GM19193 (cell line): ENCODE measurements around the gene NQO1.

Experiments
- POLR2A ChIP-seq: IDR thresholded peaks from 4 replicates; pipeline ENCODE4 v1.6.1; 2011; ENCODE audit not compliant: insufficient read depth, insufficient read length; ENCODE audit errors: extremely low read depth

Gene NQO1

DNA sequence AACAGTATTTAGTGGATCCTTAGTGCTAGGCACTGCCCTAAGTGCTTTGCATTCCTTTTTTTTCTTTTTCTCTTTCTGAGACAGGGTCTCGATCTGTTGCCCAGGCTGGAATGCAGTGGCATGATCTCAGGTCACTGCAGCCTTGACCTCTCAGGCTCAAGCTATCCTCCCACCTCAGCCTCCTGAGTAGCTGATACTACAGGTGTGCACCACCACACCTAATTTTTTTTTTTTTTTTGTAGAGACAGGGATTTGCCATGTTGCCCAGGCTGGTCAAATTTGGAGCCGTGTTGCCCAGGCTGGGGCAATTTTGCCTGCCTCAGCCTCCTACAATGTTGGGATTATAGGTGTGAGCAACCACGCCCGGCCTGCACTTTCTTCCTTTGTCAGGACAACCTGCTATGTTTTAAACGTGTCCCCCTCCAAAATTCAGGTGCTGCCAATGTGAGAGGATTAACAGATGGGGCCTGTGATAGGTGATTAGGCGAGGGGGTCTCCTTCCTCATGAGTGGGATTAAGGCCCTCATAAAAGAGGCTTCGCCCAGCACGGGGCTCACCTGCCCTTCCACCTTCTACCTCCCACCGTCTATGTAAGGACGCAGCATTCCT is 5.4 kb downstream of the NQO1 start:
- TF ChIP-seq POLR2A = no peak

DNA sequence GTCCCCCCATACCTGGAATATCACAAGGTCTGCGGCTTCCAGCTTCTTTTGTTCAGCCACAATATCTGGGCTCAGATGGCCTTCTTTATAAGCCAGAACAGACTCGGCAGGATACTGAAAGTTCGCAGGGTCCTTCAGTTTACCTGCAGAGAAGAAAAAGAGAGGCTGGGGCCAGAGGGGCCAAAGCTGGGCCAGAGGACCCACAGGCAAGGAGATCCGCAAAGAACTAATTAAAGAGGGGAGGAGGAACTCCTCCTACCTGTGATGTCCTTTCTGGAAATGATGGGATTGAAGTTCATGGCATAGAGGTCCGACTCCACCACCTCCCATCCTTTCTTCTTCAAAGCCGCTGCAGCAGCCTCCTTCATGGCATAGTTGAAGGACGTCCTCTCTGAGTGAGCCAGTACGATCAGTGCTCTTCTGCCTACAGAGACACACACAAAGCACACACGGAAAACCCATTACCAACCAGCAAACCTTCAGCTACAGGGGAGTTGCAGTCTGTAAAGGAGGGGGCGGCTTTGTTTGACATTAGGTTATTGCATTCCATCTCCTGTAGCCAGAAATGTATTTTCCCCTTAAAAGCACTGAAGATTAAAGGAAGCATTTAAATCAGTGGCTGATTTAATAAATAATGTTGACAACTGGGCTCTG is 8.1 kb downstream of the NQO1 start:
- no peak for TF ChIP-seq POLR2A

DNA sequence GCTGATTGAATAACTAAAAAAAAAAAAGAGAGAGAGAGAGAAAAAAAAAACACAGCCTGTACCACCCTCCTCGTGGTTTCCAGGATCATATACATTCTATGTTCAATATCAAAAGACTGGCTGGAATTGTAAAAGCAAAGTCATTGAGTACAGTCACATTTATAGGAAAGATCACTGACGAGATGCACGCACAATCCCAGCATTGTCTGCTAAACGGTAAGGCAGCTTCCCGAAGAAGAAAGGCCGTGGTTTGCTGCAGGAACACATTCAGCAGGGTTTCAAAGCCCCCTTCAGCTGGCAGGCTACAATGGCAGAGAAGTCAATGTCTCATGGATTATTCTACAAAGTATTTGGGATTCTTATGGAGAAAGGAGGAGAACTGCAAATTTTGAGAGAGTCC is 9.3 kb downstream of the NQO1 start:
- no peak for TF ChIP-seq POLR2A

DNA sequence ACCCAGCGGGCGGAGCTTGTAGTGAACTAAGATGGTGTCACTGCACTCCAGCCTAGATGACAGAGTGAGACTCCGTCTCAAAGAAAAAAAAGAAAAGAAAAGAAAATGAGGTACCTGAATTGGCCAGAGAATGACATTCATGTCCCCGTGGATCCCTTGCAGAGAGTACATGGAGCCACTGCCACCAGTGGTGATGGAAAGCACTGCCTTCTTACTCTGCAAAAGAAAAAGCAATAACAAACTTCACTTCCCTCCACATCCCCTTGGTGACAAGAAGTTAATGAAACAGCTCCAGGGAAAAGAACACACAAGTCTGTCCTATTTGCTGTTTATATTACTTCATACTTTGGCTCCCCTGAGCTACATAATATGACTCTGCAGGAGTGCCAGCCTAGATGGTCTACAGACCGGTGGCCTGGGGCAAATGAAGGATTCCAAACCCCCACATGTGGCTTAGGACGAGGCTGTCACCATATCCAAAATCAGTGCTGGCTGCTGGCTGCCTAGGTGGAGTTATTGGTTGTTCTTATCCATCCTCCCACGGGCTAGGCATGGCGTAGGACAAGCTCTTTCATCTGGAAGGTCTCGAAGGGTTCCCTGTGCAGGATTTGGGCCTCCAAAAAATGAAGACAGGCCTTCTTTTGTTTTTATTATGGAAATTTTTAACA is 13.3 kb downstream of the NQO1 start:
- no peak for TF ChIP-seq POLR2A

DNA sequence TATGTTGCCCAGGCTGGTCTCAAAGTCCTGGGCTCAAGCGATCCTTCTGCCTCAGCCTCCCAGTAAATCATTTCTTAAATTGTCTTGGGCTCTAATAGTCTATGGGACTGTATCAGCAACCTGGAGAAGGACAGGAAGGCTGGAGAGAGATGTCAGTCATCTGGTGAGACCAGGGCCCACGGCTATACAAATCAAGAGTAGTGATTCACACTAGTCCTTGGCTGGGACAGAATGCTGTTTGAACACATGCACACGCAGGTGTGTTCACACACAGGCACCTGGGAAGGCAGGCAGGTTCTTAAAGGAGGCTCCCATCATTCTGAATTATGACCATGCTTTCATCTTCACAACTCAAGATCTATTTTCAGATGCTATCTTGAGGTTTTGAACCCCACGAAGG is 14.1 kb downstream of the NQO1 start:
- TF ChIP-seq POLR2A = no peak

DNA sequence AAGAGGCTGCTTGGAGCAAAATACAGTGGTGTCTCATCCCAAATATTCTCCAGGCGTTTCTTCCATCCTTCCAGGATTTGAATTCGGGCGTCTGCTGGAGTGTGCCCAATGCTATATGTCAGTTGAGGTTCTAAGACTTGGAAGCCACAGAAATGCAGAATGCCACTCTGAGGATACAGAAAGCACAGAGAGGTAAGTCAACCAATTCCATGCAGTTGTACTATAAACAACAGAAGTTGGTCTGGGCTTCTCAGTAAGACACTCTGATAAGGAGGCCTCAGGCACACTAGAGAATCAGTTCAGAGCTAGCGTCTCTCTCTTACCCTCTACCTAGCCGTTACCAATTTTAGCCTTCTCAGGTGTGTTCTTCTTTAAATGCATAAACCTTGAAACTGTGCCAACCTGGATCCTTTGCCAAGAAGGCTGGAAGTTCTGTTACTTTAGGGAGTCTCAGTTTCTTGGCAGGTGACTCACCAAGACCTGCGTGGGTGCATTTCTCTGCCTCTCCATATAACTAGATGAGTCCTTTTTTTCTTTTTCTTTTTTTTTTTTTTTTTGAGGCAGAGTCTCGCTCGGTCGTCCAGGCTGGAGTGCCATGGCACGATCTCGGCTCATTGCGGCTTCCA is 15.1 kb downstream of the NQO1 start:
- TF ChIP-seq POLR2A = no peak

DNA sequence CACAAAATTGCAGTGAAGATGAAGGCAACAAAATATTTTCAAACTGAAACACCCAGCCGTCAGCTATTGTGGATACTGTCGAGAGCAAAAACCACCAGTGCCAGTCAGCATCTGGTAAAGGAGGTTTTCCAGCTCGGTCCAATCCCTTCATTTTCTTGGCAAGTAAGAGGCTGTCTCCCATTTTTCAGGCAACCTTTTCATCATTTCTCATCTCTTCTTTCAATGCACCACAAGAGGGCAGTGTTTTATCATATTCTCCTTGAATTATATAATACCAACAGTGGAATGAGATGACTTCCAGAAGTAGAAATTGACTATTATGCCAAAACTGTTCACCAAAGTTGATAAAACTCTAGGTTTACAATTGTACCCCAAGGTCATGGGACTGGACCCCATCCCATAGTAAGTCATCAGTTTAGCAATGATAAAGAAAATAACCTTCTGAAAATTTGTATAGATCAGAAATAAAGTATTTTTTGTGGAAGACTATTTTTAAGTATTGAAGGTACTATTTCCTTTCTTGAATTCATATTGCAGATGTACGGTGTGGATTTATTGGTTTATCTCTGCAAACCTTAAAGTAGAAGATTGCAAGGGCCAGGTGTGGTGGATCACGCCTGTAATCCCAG is 16.8 kb downstream of the NQO1 start:
- TF ChIP-seq POLR2A = no peak

DNA sequence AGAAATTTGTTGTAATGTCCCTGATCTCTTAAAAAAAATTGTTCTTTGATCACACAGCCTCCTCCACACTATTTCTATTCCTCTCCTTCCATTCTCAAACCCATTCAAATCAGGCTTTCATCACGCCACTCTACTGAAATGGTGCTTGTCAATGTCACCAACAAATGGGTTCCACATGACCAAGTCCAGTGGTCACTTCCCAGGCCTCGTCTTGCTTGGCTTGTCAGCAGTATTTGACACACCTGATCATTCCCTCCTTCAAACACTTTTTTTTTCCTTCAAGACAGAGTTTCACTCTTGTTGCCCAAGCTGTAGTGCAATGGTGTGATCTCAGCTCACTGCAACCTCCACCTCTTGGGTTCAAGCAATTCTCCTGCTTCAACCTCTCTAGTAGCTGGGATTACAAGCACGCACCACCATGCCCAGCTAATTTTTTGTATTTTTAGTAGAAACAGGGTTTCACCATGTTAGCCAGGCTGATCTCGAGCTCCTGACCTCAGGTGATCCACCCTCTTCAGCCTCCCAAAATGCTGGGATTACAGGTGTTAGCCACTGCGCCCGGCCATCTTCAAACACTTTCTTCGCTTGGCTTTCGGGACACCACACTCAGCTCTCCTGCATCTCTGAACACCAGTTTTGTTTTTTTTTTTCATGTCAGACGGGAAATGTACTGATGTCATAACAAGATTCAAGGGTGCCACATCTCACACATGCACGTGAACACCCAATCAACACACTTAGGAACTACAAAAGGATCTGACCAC is 18.3 kb downstream of the NQO1 start:
- TF ChIP-seq POLR2A = no peak

DNA sequence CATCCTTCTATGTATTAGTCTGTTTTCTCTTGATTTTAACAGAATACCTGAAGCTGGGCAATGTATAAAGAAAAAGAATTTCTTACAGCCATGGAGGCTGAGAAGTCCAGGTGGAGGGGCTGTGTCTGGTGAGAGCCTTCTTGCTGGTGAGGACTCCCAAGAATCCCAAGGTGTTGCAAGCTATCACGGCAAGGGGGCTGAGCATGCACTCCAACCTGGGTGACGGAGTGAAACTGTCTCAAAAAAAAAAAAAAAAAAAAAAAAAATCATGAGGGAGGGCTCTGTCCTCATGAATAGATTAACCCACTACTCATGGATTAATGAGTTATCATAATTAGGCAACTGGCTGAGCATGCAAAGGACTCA is 19.4 kb downstream of the NQO1 start:
- TF ChIP-seq POLR2A = no peak

DNA sequence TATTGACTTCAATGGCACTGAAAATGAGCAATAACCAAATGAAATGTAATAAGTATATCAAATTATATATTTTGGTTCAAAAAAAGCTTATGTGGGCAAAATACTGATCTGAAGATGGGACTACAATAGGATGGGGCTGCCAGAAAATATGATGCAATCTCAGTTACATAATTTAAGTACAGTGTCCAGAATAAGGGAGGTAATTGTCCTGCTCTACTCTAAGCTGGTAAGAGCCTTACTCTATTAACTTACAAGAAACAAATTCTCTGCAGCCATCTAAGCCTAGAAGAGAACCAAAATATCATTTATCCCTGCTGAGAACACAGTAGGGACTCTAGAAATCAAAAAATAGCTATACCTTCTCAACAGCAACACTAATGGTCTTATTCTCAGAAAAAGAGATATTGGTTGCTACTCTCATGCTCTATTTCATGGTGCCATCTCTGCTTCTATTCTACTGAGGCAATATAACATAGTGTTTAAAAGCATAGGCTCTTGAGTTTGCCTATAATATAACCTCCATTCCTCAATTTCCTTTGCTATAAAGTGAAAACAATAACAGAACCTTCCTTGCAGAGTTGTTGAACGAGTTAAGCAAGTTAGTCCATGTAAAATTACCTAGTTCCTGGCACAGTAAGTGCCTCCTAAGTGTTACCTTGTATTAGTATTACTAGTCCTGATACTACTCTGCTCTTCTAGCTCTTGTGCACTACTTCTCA is 19.9 kb downstream of the NQO1 start:
- no peak for TF ChIP-seq POLR2A

DNA sequence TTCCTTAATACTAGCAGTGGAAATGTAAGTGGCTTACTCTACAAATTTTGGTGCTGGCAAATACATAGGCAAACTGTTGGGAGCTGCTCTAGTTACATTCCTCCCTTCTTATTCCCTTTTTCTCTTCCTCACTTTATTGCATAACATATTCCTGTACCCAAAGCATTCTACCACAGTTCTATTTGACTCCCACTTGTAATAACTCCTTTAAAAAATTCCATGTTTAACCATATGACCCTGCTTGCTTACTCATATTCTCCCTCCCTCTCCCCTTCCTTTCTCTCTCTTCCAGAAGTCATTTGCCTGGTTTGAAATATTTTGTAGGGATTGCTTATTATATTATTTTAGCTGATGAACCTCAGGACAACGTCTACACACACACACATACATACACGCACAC is 22.7 kb downstream of the NQO1 start:
- TF ChIP-seq POLR2A = no peak

DNA sequence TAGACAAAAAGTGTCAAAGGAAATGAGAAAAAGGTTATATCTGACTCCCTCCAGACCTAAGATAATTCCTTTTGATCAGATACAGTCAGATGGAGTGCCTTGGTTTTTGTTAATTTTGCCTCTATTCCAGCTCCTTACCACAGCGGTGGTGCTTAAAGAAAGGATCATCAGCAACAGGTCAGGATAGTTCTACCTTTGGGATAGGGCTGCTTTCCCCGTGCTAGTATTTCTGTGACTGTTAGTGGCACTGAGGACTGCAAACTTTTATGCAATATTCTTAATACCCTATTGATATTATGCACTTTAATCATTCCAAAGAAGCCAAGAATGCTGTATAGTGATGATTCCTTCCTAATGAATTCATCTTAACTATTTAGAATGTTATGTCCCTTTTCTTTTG is 24.5 kb downstream of the NQO1 start:
- no peak for TF ChIP-seq POLR2A

DNA sequence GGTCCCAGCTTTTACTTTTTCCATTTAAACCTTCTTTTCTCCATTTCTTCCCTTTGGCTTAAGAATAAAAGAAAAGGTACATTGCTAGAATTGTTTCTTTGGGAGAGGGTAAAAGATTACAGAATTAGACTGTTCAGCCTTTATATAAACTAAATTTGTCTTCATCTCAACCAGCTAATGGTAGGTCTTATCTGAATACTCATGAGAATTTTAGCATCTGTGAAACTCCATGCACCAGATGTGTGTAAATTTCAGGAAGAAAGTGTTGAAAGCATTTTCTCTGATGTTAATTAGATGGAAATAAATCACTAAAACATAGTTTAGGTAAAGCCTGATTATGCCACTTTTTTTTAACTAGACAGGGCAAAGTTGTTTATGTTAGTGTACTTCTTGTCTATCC is 24.9 kb downstream of the NQO1 start:
- no peak for TF ChIP-seq POLR2A

DNA sequence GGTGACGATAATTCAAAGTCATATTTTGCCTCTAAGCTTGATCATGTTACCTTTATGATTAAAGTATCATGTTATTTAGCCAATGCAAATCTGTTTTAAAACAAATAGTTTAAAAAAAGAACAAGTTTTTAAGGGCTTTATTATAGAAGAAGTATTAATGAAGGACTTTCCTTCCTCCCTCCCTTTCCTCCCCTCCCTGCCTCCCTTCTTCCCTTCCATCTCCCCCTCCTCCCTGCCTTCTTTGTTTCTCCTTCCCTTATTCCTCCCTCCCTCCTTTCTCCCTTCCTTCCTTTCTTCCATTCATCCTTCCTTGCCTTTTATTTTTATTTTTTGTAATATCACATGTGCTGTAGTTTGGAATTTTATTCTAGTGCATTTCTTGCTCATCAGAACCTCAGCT is 26.4 kb downstream of the NQO1 start:
- no peak for TF ChIP-seq POLR2A

DNA sequence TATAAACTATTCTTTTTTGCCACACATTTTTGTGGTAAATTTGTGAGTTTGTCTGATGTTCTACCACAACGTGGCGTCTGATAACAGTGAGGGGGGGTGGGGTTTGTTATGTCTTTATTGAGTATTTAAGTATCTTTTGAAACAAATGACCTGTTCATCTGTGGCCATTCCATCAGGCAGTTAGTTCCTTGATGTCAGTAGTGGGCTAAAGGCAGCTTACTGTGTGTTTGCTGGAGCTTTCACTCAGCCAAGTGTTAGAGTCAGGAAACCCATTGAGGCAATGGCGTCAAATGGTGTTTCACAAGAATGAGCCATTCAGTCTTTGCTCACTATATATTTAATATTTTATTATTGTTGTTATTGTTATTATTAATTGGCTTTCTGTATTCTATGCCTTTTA is 28.0 kb downstream of the NQO1 start:
- TF ChIP-seq POLR2A = no peak

DNA sequence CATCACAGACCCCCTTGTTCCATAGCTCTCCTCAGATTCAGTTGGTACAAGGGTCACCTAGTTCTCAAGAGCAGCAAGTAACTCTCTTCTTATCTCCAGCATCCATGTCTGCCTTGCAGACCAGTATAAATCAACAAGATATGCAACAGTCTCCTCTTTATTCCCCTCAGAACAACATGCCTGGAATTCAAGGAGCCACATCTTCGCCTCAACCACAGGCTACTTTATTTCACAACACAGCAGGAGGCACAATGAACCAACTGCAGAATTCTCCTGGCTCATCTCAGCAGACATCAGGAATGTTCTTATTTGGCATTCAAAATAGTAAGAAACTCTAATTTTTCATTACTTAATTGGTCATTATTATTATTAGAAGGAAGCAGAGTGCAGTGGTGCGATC is 32.4 kb downstream of the NQO1 start:
- TF ChIP-seq POLR2A = no peak
